Measurements from ENCODE around the gene ELOVL6.

DNA sequence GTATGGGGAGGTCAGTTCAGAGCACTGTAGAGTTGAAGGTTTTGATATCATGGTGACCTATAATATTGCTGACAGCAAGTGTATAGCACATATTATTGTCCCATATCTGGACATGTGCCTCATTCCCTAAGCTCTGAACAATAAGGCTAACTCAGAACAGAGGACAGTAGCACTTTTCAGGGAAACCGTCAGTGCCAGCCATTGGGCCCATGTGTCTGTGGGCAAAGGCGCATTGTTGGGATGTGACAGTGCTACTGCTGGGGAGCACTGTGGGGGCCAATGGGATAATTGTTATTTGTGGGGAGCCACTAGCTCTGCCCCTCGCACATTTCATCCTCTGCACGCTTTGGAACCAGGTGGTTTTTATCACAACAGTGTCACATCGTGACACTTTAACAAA is 136.2 kb downstream of the ELOVL6 start:
- TF ChIP-seq CTCF (IDR thresholded peaks at IDR 0.05 in 2 of 3, conservative IDR thresholded peaks at IDR 0.05 in 1 of 3; ENCODE audit: borderline replicate concordance in 1 of 3, insufficient read depth in 1 of 3, low read depth in 2 of 3, low read length in 2 of 3) (no peak), POLR2A (IDR thresholded peaks at IDR 0.05; ENCODE audit: borderline replicate concordance, extremely low read depth, insufficient read depth, insufficient read length) (no peak), REST (IDR thresholded peaks at IDR 0.05; ENCODE audit: low read depth) (no peak), SP1 (IDR thresholded peaks at IDR 0.05; ENCODE audit: low read depth) (no peak), CEBPB (IDR thresholded peaks at IDR 0.05; ENCODE audit: low read depth) (no peak), SRF (IDR thresholded peaks at IDR 0.05; ENCODE audit: low read depth) (no peak), SIN3A (IDR thresholded peaks at IDR 0.05; ENCODE audit: low read depth) (no peak)
